Stimulated activated naive CD4-positive, alpha-beta T cell treated with Interleukin-2 at 50 U/mL for 16 hours (primary cell): Measurements from ENCODE around the gene VSIG2.

Experiments
- DNase-seq: peaks from one replicate; lab custom pipeline; 2025; lab: John Stamatoyannopoulos, UW

VSIG2 gene

DNA sequence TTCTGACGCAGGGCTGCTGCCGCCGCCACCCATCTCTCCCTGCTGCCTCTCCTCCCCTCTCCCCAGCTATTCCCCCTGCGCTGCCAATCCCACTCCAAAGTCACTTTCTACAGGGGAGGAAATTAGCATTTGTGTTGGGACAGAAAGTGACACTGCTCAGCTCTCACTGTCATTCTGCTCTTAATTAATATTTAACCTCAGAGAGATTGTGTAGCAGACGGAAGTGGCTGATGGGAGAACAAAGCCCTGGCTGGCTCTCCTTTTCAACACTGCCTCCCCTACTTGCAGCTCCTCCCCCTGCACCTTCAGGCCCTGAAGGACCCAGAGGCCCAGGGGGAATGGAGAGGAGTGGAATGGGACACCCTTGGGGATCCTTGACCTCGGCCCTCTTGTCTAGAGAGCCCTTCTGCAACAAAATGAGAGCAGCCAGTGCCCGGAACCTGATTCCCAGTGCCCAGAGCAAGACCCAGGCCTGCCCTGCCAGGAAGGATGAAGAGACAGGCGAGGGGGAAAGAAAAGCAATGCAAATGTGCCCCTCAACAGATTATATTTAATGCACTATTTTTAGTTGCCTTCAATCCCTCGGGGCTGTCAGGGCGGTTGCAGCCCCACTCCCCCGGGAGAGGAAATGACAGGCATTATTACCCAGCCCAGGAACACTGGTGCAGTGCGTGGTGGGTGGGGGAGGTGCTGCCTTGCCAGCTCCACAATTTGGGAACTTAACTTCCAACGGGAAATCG is 26.9 kb downstream of the VSIG2 start:
- DNase-seq = no peak

DNA sequence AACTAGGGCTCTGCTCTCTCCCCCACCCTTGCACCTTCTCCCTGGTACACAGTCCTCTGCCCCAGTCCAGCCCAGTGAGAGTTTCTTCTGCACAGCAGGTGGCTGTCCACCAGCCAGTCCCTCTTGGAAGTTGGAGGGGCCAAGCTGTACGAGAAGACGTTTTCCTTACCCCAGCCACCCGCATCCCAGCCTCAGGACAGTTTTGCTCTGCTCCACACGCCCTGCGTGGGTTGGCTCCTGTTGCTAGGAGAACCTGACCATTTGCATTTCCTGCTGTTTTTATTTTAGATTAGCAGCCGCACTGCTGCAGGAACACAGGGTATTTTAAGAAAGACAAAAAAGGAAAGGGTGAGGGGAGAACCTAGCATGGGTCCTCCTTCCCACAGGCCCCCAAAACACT is 29.9 kb downstream of the VSIG2 start:
- no peak for DNase-seq

DNA sequence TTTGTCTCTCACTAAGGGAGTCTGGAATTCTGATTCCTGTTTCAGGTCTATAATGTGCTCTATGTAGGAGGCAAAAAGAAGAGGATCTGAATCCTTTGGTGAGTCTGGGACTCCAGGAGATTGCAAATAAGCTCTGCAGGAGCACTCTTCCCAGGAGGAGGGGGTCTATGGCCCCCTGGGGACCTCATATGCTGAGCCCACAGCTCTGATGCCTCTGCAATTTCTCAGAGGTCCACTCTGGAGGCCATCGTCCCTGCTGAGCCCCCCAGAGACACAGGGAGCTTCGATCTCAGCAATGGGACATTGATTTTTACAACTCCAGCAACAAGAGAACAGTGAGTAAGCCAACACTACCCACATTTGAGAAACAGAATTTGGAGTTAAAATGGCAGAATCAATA is 32.5 kb downstream of the VSIG2 start:
- no peak for DNase-seq

DNA sequence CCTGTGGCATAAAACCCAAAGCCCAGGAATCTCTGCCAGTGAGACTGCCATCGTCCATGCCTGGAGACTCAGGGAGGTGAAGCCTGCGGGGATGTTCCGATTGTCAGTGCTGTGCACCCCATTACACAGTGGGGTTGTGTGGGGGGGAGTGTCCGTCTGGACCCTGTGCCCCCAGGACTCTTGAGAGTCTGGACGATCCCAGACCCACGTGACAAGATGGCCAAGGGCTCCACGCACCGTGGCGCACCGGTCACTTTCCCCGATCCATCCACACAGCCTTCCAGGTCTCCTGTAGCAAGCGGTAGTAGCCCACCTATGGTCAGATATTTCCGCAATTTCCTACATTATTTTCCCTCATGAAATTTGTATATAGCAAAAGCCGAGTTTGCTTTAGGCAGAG is 33.3 kb downstream of the VSIG2 start:
- no peak for DNase-seq

DNA sequence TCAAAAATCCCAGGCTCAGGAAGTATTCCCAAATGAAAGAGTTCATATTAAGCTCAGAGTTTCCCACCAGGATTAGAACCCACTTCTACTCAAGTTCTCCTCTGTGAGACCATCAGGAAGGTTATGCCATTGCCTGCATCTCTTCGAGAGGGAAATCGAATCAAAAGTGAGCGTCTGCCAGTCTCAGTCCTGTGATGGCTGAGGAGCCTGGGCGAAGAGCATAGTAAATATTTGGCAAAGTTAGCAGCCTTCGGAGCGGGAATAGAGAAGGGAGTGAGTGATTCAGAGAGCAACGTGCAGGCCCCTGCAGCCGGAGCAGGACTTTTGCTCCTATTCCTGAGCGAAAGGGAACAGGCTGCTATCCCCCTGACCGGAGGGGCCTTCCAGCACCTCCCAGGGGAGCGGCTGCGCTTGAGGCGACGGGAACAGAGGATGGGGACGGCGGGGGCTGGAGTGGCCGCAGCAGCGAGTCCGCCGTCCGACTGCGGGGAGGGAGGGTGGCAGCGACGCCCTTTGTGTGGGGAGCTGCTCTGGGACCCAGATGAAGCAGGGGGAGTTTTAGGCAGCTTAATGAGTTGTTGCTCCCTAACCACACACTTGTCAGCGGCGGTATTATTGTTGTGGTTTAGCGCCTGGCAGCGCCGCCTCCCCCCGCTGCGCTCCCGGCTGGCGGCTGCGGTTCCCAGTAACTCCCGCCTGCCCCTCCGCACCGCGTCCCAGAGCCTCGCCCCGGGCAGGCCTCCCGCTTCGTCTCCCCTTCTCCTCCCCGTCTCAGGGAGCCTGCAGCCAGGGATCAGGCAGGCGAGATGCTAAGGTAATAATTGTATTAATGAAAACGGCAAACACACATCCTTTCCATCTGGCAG is 34.0 kb downstream of the VSIG2 start:
- DNase-seq = no peak

DNA sequence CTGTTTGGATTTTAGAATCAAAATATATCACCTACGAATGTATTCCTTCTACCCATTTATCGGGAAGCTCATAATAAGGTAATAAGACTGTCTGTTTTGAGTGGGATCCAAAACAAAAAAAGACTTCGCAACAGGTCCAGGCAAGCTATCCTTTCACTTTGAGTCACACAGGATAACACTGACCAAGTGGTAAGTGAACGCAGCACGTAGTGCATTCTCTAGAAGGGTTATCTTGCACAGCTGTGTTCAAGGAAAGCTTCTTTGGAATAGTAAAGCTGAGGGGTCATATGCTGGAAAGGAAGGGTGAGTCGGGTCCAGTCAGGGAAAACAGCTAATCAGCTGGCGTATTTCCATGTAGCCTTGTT is 34.7 kb downstream of the VSIG2 start:
- DNase-seq = no peak

DNA sequence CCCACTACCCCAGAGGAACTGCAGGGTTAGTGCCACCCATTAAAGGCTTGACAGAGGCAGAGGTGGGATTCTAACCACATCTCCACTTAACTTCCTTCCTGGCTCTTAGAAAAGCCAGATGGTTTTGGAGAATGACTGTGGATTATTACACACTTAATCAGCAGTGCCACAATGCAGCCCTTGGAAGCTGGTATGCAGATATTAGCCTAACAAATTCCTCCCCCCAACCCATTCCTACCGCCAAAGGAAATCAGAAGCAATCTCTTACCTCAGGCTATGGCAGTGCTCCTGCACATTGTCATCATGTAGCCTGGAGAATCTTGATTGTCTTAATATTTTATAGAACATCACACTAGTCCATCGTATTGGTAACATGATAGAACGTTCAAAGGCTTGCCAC is 35.5 kb downstream of the VSIG2 start:
- DNase-seq = no peak

DNA sequence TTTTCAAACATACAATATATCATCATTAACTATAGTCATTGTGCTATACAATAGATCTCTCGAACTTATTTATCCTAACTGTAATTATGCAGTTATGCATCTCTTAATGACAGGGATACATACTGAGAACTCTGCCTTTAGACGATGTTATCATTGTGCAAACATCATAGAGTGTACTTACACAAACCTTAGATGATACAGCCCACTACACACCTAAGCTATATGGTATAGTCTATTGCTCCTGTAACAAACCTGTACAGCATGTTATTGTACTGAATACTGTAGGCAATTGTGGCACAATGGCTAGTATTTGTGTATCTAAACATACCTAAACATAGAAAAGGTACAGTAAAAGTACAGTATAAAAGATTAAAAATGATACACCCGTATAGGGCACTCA is 39.7 kb downstream of the VSIG2 start:
- no peak for DNase-seq

DNA sequence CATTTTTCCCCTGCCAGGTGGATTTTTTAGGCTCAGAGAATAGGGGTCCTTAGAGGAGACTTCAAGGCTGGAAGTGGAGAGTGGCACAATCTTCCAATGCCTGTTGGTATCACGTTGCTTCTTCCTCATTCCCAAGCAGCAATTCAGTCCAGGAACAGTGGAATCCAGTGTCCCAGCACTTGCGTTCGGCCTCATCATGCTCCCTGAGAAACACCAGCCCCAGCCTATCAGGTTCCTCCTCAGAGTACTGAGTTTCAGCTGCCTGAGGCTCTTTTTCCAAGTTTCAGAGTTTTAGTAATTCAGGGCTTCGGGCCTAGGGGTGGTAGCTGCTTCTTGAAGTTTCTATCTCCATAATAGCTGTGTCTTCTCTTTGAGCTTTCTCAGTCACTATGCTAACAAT is 44.2 kb downstream of the VSIG2 start:
- no peak for DNase-seq

DNA sequence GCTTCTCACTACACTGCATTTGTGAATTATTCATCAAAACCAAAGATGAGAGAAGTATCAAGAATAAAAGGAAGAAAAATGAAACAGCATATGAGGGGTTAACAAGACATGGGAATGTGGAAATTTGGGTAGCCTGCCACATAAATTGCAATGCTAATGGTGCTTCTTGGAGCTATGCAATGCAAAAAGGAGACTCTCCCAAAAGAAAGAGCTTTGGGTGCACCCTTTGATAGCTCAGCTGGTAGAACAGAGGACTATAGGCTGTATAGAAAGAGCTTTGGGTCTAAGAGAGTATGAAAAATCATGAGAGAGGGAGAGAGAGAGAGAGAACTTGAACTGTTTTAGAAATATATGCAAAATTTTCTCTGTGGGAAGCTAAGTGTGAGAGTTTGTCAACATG is 52.0 kb downstream of the VSIG2 start:
- DNase-seq = no peak

DNA sequence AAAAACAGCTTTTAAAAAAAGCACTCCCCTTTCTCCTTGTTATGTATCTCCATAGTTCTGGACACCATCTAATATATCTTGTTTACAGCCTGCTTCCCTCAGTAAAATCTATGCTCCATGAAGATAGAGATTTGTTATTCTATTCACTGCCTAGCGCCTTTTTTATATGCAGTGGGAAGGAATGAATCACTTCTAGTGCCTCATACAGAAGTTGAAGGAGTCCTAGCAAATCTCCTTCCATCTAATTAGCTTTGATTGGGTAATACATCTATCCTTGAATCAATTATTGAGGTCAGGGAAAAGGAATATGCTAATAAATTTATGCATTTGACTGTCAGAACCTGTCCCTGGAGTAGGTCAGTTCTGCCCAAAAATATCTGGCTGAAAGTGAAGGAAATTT is 52.5 kb downstream of the VSIG2 start:
- DNase-seq = no peak
